Hepatocyte (in vitro differentiated cells): ENCODE results near the gene RAB39B. TPM values are rescaled to one million over a fixed set of nuclear protein-coding genes. Genes with fewer than 3 reads are reported as not detected.

Source experiments
- DNase-seq: peaks from one replicate; pipeline ENCODE4 v3.0.0-alpha.2; 2016; ENCODE audit warnings: low spot score
- H2AFZ ChIP-seq: fragments of 200-600 bp; sonication (generic); 2 replicates; pipeline ENCODE4 v1.6.0; 2016; ENCODE audit warnings: antibody characterized with exemption, mild to moderate bottlenecking
- H3K27ac ChIP-seq: fragments of 200-600 bp; sonication (generic); 2 replicates; pipeline ENCODE4 v1.5.1; 2016; ENCODE audit warnings: mild to moderate bottlenecking
- H3K27me3 ChIP-seq: fragments of 200-600 bp; sonication (generic); 2 replicates; pipeline ENCODE4 v1.6.1; 2016
- H3K36me3 ChIP-seq: fragments of 200-600 bp; sonication (generic); replicated peaks from 2 replicates; pipeline ENCODE4 v1.5.1; 2016; ENCODE audit warnings: low read depth; ENCODE audit not compliant: insufficient read depth
- H3K4me1 ChIP-seq: fragments of 200-600 bp; sonication (generic); 2 replicates; pipeline ENCODE4 v1.5.1; 2016; ENCODE audit warnings: mild to moderate bottlenecking, moderate library complexity; ENCODE audit not compliant: insufficient read depth
- H3K4me2 ChIP-seq: fragments of 200-600 bp; sonication (generic); 2 replicates; pipeline ENCODE4 v1.6.0; 2016
- H3K4me3 ChIP-seq: fragments of 200-600 bp; sonication (generic); 2 replicates; pipeline ENCODE4 v1.5.1; 2016; ENCODE audit warnings: mild to moderate bottlenecking
- H3K79me2 ChIP-seq: fragments of 200-600 bp; sonication (generic); 2 replicates; pipeline ENCODE4 v1.6.0; 2017; ENCODE audit warnings: mild to moderate bottlenecking
- H3K9me2 ChIP-seq: fragments of 200-600 bp; sonication (generic); replicated peaks from 2 replicates; pipeline ENCODE4 v1.6.0; 2017; ENCODE audit warnings: mild to moderate bottlenecking; ENCODE audit not compliant: insufficient read depth
- H3K9me3 ChIP-seq: fragments of 200-600 bp; sonication (generic); 2 replicates; pipeline ENCODE4 v1.5.1; 2016; ENCODE audit warnings: low read depth, mild to moderate bottlenecking
- H4K20me1 ChIP-seq: fragments of 200-600 bp; sonication (generic); 2 replicates; pipeline ENCODE4 v1.6.0; 2016; ENCODE audit warnings: mild to moderate bottlenecking; ENCODE audit not compliant: insufficient read depth, poor library complexity, severe bottlenecking
- CTCF ChIP-seq: fragments of 200-600 bp; sonication (generic); IDR thresholded peaks from 2 replicates; pipeline ENCODE4 v1.5.1; 2016; ENCODE audit warnings: antibody characterized with exemption, mild to moderate bottlenecking; ENCODE audit not compliant: poor library complexity
- EZH2 ChIP-seq: fragments of 200-600 bp; sonication (generic); IDR thresholded peaks from 2 replicates; pipeline ENCODE4 v1.6.1; 2016; ENCODE audit warnings: antibody characterized with exemption, mild to moderate bottlenecking, borderline replicate concordance
- EZH2phosphoT487 ChIP-seq: fragments of 200-600 bp; sonication (generic); IDR thresholded peaks from one replicate; pipeline ENCODE4 v1.6.1; 2018; ENCODE audit warnings: antibody characterized with exemption, mild to moderate bottlenecking, low read depth, moderate library complexity; ENCODE audit not compliant: unreplicated experiment, severe bottlenecking
- WGBS: methylation state at CpG from one replicate; pipeline ENCODE4 v1.1.6; 2016; ENCODE audit warnings: low lambda C conversion rate; ENCODE audit errors: missing lambda C conversion rate; 5-methylcytosine and 5-hydroxymethylcytosine counted together
- polyA plus RNA-seq: library from polyadenylated mRNA; unstranded; fragments of >200 nt; fragmentation: Nextera tagmentation; extraction: Ambion mirVana; gene quantifications from 2 replicates; pipeline ENCODE4 v1.2.1, GENCODE V29; 2016
- total RNA-seq: library from RNA; depleted of rRNA; stranded (reverse); fragments of >200 nt; gene quantifications from 2 replicates; pipeline ENCODE4 v1.2.3, GENCODE V29; 2014

RAB39B gene
- total and polyA plus RNA-seq, 2 experiments from 2014 or later = 0.07 to 1.00 TPM

DNA sequence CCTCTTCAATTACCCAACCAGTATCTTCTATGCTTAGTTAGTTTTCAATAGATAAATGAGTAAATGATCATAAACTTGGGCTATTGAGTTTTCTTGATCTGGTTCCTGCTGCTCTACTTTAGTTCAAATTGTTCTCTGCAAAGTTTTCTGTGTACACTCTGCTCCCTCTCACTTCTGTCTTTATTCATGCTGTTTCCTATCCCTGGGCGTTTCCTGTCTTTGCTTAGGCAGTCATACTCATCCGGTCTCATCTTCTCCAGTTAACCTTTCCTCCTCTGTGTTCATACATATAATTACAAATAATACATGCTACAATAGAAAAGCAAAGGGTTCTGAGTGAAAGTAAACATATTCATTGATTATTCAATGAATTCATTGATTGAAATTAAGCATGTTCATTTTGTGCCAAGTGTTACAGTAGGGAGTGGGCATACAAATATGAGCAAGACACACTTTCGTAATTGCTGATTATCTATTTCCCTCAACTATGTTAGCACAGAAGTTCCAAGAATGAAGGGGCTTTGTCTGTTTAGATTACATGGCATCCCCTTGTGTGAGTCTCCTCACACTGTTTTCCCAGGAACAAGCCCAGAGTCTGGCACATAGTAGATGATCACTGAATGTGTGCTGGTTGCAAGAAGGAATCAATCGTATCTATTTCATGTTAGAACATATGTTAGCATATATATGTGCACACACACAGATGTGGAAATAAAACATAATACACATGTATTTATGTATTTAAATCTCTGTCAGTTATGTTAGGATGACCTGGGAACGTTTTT lies 1.1 kb downstream of the RAB39B start:
- 52% methylated on average over 5 of the region's 5 CpGs for WGBS
- no peaks in the 10 kb centered on the region for H3K9me3 ChIP-seq
- no peaks in the 10 kb centered on the region for H3K79me2 ChIP-seq
- no peak overlapping the region for H3K27ac ChIP-seq
- H3K27me3 ChIP-seq = no peaks in the 10 kb centered on the region
- H2AFZ ChIP-seq = peak overlapping the region; percentile 66
- H4K20me1 ChIP-seq = no peaks in the 10 kb centered on the region
- no peaks in the 10 kb centered on the region for H3K36me3 ChIP-seq
- no peaks in the 10 kb centered on the region for H3K9me2 ChIP-seq
- H3K4me2 ChIP-seq = peak overlapping the region; percentile 68
- H3K4me1 ChIP-seq = no peaks in the 10 kb centered on the region
- TF ChIP-seq EZH2 (no peak), EZH2phosphoT487 (no peak), CTCF (no peak)
- H3K4me3 ChIP-seq = no peak overlapping the region
- no peak for DNase-seq

GRCh38 chrX:155259752-155260151 lies 4.5 kb downstream of the RAB39B start:
- Histone ChIP-seq H3K4me2 (no peak overlapping the region), H3K79me2 (no peaks in the 10 kb centered on the region), H2AFZ (no peak overlapping the region), H3K27ac (no peak overlapping the region), H3K9me3 (no peaks in the 10 kb centered on the region), H3K27me3 (no peaks in the 10 kb centered on the region), H3K36me3 (no peaks in the 10 kb centered on the region), H3K4me1 (no peaks in the 10 kb centered on the region), H3K4me3 (no peak overlapping the region), H4K20me1 (no peaks in the 10 kb centered on the region), H3K9me2 (no peaks in the 10 kb centered on the region)
- TF ChIP-seq EZH2phosphoT487 (no peak), EZH2 (no peak), CTCF (no peak)
- WGBS = 53% methylated on average over 3 of the region's 3 CpGs
- no peak for DNase-seq

DNA sequence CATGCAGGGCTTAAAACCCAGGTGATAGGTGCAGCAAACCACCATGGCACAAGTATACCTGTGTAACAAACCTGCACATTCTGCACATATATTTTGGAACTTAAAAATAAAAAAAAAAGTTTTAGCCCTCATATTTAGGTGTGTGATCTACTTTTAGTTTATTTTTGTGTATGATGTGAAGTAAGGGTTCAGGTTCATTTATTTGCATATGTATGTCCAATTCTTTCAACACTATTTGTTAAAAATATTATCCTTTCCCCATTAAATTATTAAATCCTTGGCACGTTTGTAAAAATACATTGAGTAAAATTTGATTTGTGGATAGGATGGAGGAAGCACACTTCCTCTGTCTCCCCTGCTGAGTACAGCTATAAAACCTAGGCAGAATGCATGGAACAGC lies 12.9 kb downstream of the RAB39B start:
- H3K9me2 ChIP-seq = no peaks in the 10 kb centered on the region
- DNase-seq = no peak

More for the DNA sequence above, 12.9 kb downstream of the RAB39B start:
- TF ChIP-seq EZH2phosphoT487 (no peak), EZH2 (no peak), CTCF (no peak)
- Histone ChIP-seq H3K4me1 (no peaks in the 10 kb centered on the region), H3K4me2 (no peak overlapping the region), H3K36me3 (no peaks in the 10 kb centered on the region), H3K79me2 (no peaks in the 10 kb centered on the region), H3K27me3 (no peaks in the 10 kb centered on the region), H3K4me3 (no peak overlapping the region), H3K9me3 (no peaks in the 10 kb centered on the region), H3K27ac (no peak overlapping the region), H4K20me1 (no peaks in the 10 kb centered on the region), H2AFZ (no peak overlapping the region)
- 45% methylated on average over 1 of the region's 1 CpG for WGBS
